GM23248 (cell line): ENCODE data around the gene ZNF467.

Source experiments
- EZH2 ChIP-seq: fragments of 200-600 bp; sonication (generic); IDR thresholded peaks from 2 replicates; pipeline ENCODE4 v1.6.1; 2018; ENCODE audit warnings: antibody characterized with exemption, mild to moderate bottlenecking; ENCODE audit not compliant: insufficient read depth, poor library complexity, severe bottlenecking
- EZH2phosphoT487 ChIP-seq: fragments of 200-600 bp; sonication (generic); IDR thresholded peaks from 2 replicates; pipeline ENCODE4 v1.6.1; 2018; ENCODE audit warnings: antibody characterized with exemption, moderate library complexity, mild to moderate bottlenecking, low read depth; ENCODE audit not compliant: insufficient read depth

DNA sequence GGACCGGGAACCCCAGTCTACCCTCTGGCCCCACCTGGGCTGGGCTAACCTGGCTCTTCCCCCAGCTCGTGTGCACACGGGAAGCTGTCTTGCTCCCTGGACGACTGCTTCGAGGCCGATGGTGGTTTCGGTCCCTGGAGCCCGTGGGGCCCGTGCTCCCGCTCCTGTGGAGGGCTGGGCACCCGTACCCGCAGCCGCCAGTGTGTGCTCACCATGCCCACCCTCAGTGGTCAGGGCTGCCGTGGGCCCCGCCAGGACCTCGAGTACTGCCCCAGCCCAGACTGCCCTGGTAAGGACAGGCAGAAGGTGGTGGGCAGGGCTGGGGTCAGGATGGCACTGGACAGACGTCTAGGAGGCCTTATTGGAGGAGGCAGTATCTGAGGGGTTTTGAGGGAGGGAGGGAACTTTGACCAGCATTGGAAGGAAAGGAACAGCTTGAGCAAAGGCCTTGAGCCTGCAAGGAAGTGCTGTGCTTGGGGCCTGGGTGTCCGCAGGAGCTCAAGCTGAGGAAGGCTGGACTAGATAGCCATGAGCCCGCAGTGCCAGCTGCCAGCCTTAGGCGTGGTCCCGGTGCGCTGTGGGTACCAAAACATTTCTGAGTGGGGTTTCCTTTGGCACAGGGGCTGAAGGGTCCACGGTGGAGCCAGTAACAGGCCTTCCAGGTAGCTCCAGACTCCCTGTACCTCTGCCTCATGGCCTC is 44.6 kb upstream of the ZNF467 start:
- no peak for TF ChIP-seq EZH2
- no peak for TF ChIP-seq EZH2phosphoT487
